AG10803 (cell line): ENCODE data around the gene SLC6A12.

Source experiments
- DNase-seq: peaks from one replicate; pipeline ENCODE4 v3.0.0; 2010; ENCODE audit warnings: low read depth
- H3K4me3 ChIP-seq: 2 replicates; pipeline ENCODE4 v1.5.1; 2011; ENCODE audit warnings: mild to moderate bottlenecking, low read length, control low read depth
- TF ChIP-seq, protein P1 (sequence below): conservative IDR thresholded peaks from 2 replicates; pipeline ENCODE4 v1.5.1; 2011; ENCODE audit warnings: mild to moderate bottlenecking, low read length, control low read depth, inconsistent platforms

SLC6A12 gene

DNA sequence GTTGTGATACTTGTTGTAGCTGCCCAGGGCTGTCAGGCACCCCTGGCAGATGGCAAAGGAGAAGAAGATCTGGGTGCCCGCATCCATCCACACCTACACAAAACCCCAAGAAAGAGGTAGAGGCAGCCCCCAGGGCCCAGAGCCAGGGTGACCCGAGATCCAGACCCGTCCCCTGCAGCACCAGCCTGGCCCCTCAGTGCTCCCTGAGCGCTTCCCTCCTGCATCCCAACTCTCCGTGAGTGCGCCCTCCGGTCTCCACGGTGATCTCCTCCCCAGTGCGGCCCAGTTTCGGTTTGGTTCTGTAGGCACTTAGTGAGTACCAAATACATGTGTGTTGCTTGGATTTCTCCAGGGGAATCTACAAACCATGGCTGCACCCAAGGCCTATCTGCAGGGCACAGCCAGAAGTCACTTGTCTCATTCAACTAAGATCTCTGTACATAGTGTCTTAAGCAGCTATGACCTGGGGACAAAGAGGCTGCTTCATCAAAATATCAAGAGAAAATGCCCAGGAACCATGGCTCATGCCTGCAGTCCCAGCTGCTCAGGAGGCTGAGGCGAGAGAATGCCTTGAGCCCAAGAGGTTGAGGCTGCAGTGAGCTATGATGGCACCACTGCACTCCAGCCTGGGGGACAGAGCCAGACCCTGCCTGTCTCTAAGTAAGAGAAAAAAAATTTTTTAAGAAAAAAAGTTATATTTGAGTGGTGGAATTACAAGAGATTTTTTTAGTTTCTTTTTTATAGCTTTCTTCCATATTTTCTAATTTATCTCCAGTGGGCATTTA lies 15.9 kb downstream of the SLC6A12 start:
- no peak overlapping the region for H3K4me3 ChIP-seq
- DNase-seq = no peak
- TF ChIP-seq, protein P1, sequence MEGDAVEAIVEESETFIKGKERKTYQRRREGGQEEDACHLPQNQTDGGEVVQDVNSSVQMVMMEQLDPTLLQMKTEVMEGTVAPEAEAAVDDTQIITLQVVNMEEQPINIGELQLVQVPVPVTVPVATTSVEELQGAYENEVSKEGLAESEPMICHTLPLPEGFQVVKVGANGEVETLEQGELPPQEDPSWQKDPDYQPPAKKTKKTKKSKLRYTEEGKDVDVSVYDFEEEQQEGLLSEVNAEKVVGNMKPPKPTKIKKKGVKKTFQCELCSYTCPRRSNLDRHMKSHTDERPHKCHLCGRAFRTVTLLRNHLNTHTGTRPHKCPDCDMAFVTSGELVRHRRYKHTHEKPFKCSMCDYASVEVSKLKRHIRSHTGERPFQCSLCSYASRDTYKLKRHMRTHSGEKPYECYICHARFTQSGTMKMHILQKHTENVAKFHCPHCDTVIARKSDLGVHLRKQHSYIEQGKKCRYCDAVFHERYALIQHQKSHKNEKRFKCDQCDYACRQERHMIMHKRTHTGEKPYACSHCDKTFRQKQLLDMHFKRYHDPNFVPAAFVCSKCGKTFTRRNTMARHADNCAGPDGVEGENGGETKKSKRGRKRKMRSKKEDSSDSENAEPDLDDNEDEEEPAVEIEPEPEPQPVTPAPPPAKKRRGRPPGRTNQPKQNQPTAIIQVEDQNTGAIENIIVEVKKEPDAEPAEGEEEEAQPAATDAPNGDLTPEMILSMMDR = no peak

DNA sequence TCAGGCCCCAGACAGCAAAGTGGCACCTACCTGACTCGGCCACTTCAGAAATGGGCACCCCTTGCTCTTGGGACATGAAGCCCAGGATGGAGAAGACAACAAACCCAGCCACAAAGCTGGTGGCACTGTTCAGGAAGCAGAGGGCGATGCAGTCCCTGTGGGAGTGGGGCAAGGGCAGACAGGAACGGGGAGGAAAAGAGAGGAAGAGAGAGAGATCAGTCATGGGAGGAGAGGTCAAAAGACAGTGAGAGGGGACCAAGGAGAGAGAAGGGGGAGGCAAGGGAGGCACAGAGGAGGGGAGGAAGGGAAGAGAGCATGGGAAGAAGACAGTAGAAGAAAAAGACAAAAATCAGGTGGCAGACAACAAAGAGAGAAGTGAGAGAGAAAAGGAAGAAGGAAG lies 16.6 kb downstream of the SLC6A12 start:
- H3K4me3 ChIP-seq = no peak overlapping the region
- TF ChIP-seq, protein P1 = no peak
- DNase-seq = no peak

DNA sequence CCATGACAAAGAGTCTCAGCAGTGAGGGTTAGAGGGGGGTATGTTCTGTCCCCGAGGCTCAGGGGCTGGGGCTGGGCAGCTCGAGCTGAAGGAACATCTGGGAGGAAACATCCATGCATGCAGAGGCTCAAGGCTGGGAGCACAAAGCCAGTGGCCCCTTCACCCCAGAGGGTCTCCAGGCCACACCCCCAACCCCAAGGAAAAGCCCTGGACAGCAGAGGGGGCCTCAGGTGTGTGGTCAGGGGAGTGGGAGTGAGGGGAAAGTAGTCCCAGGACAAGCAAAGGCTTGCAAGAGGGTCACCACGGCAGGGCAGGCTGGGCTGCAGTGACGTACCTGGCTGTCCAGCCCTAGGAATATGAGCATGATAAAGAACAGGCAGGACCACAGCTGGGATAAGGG lies 17.5 kb downstream of the SLC6A12 start:
- DNase-seq = no peak
- no peak overlapping the region for H3K4me3 ChIP-seq
- TF ChIP-seq, protein P1 = no peak

DNA sequence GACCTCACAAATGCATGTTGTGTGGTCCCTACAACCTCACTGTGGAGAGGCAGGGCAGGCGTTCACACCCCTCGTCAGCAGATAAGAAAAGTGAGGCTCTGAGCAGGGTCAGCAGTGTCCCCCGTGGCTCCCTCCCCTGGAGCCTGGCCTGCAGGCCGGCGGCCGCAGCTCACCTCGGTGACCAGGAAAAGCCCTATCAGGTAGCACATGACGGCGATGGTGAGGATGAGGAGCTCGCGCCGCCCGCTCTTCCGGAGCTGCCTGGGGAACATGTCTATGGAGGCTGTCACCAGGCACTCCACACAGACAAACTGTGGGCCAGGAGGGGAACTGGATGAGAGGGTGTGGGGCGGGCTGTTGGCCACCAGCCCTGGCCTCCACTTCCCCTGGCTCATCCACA lies 18.0 kb downstream of the SLC6A12 start:
- no peak overlapping the region for H3K4me3 ChIP-seq
- TF ChIP-seq, protein P1 = no peak

DNA sequence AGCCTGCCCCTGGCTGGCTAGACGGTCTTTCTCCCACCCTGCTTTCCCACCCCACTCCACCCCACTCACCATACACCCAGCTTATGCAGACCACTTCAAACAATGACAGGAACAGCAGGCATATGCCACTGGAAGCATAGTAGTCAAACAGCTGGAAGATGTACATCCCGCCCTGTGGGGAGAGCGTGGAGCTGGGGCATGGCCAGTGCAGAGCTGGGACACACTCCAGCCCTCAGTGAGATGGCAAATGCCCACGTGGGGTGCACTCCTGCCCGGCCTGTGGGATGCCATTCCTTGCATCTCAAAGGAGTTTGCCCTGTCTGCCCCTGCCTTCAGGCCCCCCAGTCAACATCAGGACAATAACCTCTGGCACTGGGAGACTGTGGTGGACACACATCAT lies 18.8 kb downstream of the SLC6A12 start:
- TF ChIP-seq, protein P1 = no peak
- DNase-seq = no peak
- no peak overlapping the region for H3K4me3 ChIP-seq

More for the DNA sequence above, 18.0 kb downstream of the SLC6A12 start:
- DNase-seq = no peak

DNA sequence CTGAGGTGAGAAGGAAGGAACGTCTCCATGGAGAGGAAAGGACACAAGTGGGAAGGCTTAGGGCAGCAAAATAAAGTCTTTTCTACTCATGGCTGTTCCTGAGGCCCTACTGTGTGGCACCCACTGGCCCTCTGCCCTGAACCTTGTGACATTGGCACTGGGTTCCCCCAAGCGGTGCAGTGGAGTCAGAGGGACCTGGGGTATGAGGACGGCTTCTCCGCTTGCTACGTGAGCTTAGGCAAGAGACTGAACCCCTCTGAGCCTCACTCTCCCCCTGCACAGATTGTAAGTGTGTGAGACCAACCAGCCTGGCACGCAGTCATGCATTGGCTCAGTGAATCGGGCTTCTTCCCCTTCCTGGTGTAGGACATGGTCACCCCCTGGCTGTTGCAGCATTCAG lies 19.7 kb downstream of the SLC6A12 start:
- TF ChIP-seq, protein P1 = no peak
- DNase-seq = no peak
- H3K4me3 ChIP-seq = no peak overlapping the region

DNA sequence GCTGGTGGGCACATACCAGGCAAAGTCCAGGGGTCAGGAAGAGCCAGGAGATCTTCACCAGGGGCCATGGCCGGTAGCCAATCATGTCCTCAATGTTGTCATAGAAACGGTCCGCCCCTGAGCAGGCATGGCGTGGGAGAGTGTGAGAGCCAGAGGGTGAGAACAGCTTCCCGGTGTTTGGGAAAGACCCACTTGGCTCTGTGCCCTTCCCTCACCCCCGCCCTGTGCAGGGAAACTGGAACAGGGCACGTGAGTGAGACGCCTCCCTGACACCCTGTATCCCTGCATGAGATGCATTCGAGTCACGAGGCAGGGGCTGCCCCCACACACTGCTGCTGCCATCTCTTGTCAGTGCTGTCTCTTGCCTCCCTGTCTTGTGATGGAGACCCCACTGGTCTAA lies 20.7 kb downstream of the SLC6A12 start:
- TF ChIP-seq, protein P1 = no peak
- no peak for DNase-seq
- no peak overlapping the region for H3K4me3 ChIP-seq
